ENCODE measurements around the gene TMEM106C.

Gene TMEM106C

DNA sequence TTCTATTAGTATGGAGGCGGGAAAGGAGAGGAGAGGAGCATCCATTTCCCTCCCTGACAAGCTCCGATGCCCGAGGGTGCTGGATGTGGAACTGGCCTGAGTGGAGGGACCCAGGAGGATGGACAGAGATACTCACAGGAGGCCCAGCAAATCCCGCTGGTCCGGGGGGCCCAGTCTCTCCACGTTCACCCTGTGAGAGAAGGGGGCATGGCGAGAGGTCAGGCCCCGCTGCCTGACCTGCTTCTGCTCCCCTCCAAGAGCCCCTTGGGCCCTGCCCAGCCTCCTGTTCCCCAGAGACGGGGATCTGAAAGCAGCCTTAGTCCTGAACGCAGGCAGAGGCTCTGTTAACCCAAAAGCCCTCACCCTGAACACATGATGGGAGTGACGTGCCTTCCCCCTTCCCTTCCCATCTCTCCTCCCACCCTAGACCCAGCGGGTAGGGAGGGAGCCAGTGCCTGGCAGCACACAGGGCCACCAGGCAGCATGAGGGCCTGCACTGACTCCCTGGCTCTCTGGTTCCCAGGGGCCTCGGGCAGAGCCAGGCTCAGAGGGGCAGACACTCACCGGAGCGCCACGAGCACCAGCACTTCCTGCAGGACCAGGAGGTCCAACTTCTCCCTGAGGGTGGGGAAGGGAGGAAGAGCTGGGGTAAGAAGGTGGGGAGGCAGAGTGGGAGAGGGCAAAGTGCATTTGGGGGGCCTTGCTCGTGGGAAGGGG lies 17.5 kb downstream of the TMEM106C start:
- DNase-seq = no peak

GRCh38 chr12:47981496-47982260 lies 18.3 kb downstream of the TMEM106C start:
- DNase-seq = no peak

DNA sequence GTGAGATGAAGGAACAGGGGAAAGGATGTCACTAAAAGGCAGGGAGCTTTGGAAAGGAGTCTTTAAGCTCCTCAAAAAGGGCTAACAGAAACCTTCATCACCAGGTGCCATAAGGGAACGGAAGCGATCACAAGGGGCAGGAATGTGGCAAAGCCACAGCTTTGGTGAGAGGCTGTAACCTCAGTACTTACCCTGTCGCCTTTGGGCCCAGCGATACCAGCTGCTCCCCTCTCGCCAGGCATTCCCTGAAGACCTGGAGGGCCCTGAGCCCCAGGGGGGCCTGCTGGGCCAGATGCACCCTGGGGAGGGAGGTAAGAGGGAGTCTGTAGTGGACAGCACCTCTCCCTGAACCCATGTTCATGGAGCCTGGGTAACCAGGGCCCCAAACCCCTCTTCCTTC lies 18.9 kb downstream of the TMEM106C start:
- DNase-seq = no peak

GRCh38 chr12:47982770-47983169 lies 19.4 kb downstream of the TMEM106C start:
- DNase-seq = no peak

- DNase-seq = no peak
Observed at GRCh38 chr12:47983541-47984115, 20.2 kb downstream of the TMEM106C start.

DNA sequence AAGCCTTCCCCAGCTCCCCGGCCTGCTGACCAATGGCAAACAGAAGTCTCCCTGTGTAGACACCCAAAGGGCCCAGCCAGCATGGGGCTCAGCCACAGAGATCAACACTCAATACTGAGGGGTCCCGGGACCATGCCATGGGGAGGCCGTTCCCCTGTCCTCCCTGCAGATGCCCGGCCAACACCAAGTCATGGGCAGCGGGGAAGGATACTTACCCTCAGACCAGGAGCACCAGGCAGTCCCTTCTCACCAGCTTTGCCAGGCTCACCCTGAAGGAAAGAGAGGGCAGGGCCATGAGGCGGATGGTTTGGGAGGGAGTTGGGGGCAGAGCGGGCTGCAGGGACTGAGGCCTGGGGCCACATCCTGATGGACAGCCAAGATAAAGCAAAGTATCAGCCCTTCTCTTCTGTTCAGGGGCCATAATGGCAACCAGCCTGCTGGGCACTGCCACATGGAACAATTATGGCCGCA lies 21.0 kb downstream of the TMEM106C start:
- no peak for DNase-seq

- DNase-seq = no peak
Observed at GRCh38 chr12:47985596-47986290, 22.3 kb downstream of the TMEM106C start.

GRCh38 chr12:47986291-47986660 lies 22.9 kb downstream of the TMEM106C start:
- no peak for DNase-seq

- DNase-seq = no peak
Observed at GRCh38 chr12:47986832-47987231, 23.4 kb downstream of the TMEM106C start.

DNA sequence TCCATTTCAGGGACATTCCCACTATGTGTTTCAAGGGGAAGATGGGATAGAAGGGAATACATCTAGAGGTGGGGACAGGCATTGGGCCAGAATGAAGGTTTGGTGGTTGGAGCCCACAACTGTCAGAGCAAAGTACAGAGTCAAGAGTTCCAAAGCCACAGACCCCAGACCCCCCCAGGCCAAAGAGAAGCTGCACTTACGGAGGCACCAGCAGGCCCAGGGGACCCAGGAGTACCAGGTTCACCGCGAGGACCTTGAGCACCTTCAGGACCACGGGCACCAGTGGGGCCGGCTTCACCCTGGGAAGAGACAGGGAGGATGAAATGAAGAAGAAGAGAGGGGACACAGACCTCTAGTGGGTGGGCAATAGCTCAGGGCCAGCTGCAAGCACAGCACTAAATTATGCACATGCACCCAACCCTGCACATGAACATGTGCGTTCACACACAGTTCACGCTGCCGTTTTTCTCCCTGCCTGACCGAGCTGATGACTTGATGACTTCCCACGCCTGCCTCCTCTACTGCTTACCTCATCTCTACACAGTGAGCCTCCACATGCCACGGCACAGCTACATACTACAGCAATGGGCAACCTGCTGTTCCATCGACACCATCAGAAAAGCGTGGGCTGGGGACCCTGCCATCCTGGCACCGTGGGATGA lies 24.1 kb downstream of the TMEM106C start:
- DNase-seq = no peak

DNA sequence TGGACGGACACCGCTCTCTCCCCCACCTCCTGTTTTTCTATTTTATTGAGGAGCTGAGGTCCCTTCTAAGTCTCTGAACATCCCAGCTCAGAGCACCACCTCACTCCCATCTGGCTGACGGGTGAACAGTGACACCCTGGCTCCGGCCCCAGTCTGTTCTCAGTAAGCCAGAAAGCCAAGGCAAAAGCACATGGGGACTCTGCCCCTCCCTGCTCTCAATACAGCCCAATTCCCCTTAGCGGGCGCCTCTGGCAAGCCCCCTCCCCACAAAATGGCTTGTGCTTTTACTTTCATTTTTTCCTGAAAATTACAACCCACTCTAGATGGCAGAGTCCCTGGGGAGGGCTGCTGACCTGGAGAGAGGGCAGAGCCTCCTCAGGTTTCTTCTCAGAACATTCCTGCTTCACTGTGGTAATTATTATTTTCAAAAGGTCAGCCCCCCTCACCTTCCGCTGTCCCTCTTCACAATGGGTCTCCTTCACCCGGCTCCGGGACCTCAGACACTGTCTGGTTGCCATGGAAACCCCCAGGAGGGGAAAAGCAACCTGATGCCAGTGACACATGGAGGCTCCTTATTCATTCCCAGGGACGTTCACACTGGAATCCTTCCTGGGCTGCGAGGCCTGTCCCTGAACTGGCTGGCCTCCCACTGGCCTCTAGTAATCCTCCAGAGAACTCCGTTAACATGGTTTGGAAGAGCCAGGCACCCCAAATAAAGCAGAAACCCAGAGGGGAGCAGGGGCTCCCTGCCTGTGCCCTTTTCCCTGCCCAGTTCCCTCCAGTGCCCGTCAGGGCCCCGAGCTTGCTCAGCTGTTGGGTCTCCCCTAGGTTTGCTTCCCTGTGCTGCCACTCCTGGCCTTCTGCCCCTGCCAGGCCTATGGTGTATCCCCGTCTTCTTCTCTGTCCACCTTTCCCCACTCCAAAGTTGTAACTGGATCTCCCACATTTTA lies 25.0 kb downstream of the TMEM106C start:
- DNase-seq = no peak

DNA sequence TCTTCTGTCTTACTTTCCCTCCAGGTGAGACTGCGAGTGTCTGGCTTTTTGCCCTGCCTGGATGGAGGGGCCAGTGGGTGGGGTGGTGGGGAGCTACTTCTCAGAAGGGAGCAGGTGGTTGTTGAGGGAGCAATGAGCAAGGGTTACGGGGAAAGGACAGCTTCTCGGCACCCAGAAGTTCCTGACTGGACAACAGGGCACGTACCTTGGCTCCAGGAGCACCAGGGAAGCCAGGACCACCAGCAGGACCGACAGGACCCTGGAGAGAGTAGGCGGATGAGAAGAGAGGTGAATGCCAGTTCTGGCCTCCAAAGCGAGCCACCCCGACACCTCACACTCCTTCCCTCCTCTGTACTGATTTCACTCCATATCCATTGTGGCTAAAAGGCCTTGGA lies 25.6 kb downstream of the TMEM106C start:
- DNase-seq = no peak

- no peak for DNase-seq
Observed at GRCh38 chr12:47989666-47990065, 26.3 kb downstream of the TMEM106C start.

- no peak for DNase-seq
Observed at GRCh38 chr12:47990351-47991105, 27.1 kb downstream of the TMEM106C start.

- DNase-seq = no peak
Observed at GRCh38 chr12:47991106-47992061, 28.0 kb downstream of the TMEM106C start.

- no peak for DNase-seq
Observed at GRCh38 chr12:47992776-47993175, 29.4 kb downstream of the TMEM106C start.

GRCh38 chr12:47993491-47993890 lies 30.1 kb downstream of the TMEM106C start:
- no peak for DNase-seq

- DNase-seq = no peak
Observed at GRCh38 chr12:47995981-47996401, 32.6 kb downstream of the TMEM106C start.

- no peak for DNase-seq
Observed at GRCh38 chr12:47997321-47997720, 33.9 kb downstream of the TMEM106C start.

- DNase-seq = no peak
Observed at GRCh38 chr12:47999816-48000215, 36.4 kb downstream of the TMEM106C start.
